Caco-2 (cell line): ENCODE measurements around the gene SMYD5. TPM values are rescaled to one million over a fixed set of nuclear protein-coding genes. Genes with fewer than 3 reads are reported as not detected.

Experiments
- BruUV-seq: library from RNA; stranded (reverse); fragments of 400-500 nt; replicated peaks from 2 replicates; lab custom pipeline; 2021; lab: Mats Ljungman, UMichigan
- CTCF ChIA-PET: fragments of 300-600 bp; sonication (Branson Sonifier 250); formaldehyde crosslinking; loops from one replicate; lab custom pipeline; 2022; ENCODE audit warnings: antibody characterized with exemption; lab: Charles Lee
- POLR2A ChIA-PET: fragments of 300-600 bp; sonication (Branson Sonifier 250); formaldehyde crosslinking; loops from one replicate; lab custom pipeline; 2022; ENCODE audit warnings: antibody characterized with exemption; lab: Charles Lee
- DNase-seq, 2 experiments: peaks; one replicate each; pipeline versions ENCODE4 v3.0.0 to v3.0.0-alpha.2; 2020 to 2022
- H3K27me3 ChIP-seq: replicated peaks from 2 replicates; pipeline ENCODE4 v1.6.0; 2011; ENCODE audit warnings: low read length; ENCODE audit not compliant: control insufficient read depth, insufficient read depth
- H3K36me3 ChIP-seq: 2 replicates; pipeline ENCODE4 v1.5.1; 2011; ENCODE audit warnings: low read length; ENCODE audit not compliant: control insufficient read depth, insufficient read depth
- H3K4me1 ChIP-seq: fragments of 250-450 bp; sonication (Bioruptor Pico); 2 replicates; pipeline ENCODE4 v1.5.1; 2020; ENCODE audit warnings: mild to moderate bottlenecking
- H3K4me3 ChIP-seq: 2 replicates; pipeline ENCODE4 v1.5.1; 2011; ENCODE audit warnings: low read depth, mild to moderate bottlenecking, control low read depth, low read length
- H3K9me3 ChIP-seq: fragments of 250-450 bp; sonication (Bioruptor Pico); 2 replicates; pipeline ENCODE4 v1.5.1; 2020; ENCODE audit warnings: mild to moderate bottlenecking, moderate library complexity
- H3K27ac Mint-ChIP-seq: one replicate; pipeline ENCODE4 v1.8.0; 2022; ENCODE audit warnings: mixed read lengths; ENCODE audit not compliant: unreplicated experiment
- H3K27me3 Mint-ChIP-seq: one replicate; pipeline ENCODE4 v1.8.0; 2022; ENCODE audit warnings: mixed read lengths; ENCODE audit not compliant: insufficient read depth, unreplicated experiment
- H3K36me3 Mint-ChIP-seq: one replicate; pipeline ENCODE4 v1.8.0; 2022; ENCODE audit warnings: mild to moderate bottlenecking, mixed read lengths; ENCODE audit not compliant: insufficient read depth, unreplicated experiment
- H3K4me1 Mint-ChIP-seq: one replicate; pipeline ENCODE4 v1.8.0; 2022; ENCODE audit warnings: low read depth, mixed read lengths; ENCODE audit not compliant: unreplicated experiment
- H3K4me3 Mint-ChIP-seq: one replicate; pipeline ENCODE4 v1.8.0; 2022; ENCODE audit warnings: mild to moderate bottlenecking, moderate library complexity, mixed read lengths; ENCODE audit not compliant: unreplicated experiment
- H3K9me3 Mint-ChIP-seq: one replicate; pipeline ENCODE4 v1.8.0; 2022; ENCODE audit warnings: mixed read lengths; ENCODE audit not compliant: unreplicated experiment
- intact Hi-C: fragments of 100-400 bp; cut with micrococcal nuclease; formaldehyde crosslinking; loops from one replicate; pipeline ENCODE4 v1.10.0; 2022; ENCODE audit not compliant: unreplicated experiment
- total RNA-seq: library from RNA; stranded (reverse); gene quantifications from 2 replicates; pipeline ENCODE4 v1.2.3, GENCODE V29; 2022
- TF ChIP-seq, protein P1 (sequence below), 2 experiments: fragments of 200-600 bp in 1 of 2; IDR thresholded peaks; 1 replicate in 1 of 2; 2 replicates in 1 of 2; pipeline versions ENCODE4 v1.5.1 to v1.8.0; 2011 to 2022; ENCODE audit warnings: antibody characterized with exemption in 1 of 2, control low read depth in 1 of 2, inconsistent platforms in 1 of 2, low read depth in 1 of 2, low read length in 1 of 2, mild to moderate bottlenecking in 1 of 2, moderate library complexity in 1 of 2; ENCODE audit not compliant: insufficient read depth in 1 of 2, severe bottlenecking in 1 of 2, unreplicated experiment in 1 of 2

Gene SMYD5
- total RNA-seq, 1 experiment from 2014 or later, result 65.8 TPM

- Mint-ChIP-seq H3K27ac (peak overlapping the region; percentile 14), H3K36me3 (peaks cover 18% of the 10 kb centered on the region), H3K4me3 (peak overlapping the region; percentile 72), H3K4me1 (peaks cover 21% of the 10 kb centered on the region), H3K9me3 (no peaks in the 10 kb centered on the region), H3K27me3 (no peaks in the 10 kb centered on the region)
- CTCF ChIA-PET, result interaction anchor here (0.6 to 1.7 kb wide), 15 partner anchors 9 to 210 kb away, joined by 3 to 16 read pairs (median 5); partner anchors contain the start of genes CCT7 and PRADC1
- peak overlapping the region; percentile 93 for H3K4me3 ChIP-seq
- TF ChIP-seq, protein P1, sequence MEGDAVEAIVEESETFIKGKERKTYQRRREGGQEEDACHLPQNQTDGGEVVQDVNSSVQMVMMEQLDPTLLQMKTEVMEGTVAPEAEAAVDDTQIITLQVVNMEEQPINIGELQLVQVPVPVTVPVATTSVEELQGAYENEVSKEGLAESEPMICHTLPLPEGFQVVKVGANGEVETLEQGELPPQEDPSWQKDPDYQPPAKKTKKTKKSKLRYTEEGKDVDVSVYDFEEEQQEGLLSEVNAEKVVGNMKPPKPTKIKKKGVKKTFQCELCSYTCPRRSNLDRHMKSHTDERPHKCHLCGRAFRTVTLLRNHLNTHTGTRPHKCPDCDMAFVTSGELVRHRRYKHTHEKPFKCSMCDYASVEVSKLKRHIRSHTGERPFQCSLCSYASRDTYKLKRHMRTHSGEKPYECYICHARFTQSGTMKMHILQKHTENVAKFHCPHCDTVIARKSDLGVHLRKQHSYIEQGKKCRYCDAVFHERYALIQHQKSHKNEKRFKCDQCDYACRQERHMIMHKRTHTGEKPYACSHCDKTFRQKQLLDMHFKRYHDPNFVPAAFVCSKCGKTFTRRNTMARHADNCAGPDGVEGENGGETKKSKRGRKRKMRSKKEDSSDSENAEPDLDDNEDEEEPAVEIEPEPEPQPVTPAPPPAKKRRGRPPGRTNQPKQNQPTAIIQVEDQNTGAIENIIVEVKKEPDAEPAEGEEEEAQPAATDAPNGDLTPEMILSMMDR (IDR thresholded peaks at IDR 0.05; ENCODE audit: insufficient read depth in 1 of 2, low read depth in 1 of 2, low read length in 1 of 2, severe bottlenecking in 1 of 2, unreplicated experiment in 1 of 2), result peak; percentile 12 to 36
- no peaks in the 10 kb centered on the region for H3K9me3 ChIP-seq
- no TSS peak for BruUV-seq
- DNase-seq, result peak; percentile 90
- no peaks in the 10 kb centered on the region for H3K27me3 ChIP-seq
- POLR2A ChIA-PET, result interaction anchor here (0.6 to 1.4 kb wide), 3 partner anchors 15 to 91 kb away, joined by 3 to 15 read pairs (median 3); partner anchors contain the start of genes CCT7, FBXO41 and PRADC1
- H3K4me1 ChIP-seq, result peaks cover 12% of the 10 kb centered on the region; the same call in 1 of the 2 replicates
- no peaks in the 10 kb centered on the region for H3K36me3 ChIP-seq
- intact Hi-C loops, result loop anchor here (1.0 to 5.0 kb wide), 3 partner anchors 15 to 382 kb away; partner anchors contain the start of genes FBXO41 and SPR
Observed at GRCh38 chr2:73268830-73269685, 55.0 kb downstream of the SMYD5 start.

GRCh38 chr2:73269686-73270465, 55.8 kb downstream of the SMYD5 start:
- no peaks in the 10 kb centered on the region for H3K9me3 ChIP-seq
- H3K36me3 ChIP-seq, result no peaks in the 10 kb centered on the region
- H3K4me3 ChIP-seq, result peak overlapping the region; percentile 93
- peaks cover 18% of the 10 kb centered on the region for H3K36me3 Mint-ChIP-seq
- H3K27ac Mint-ChIP-seq, result no peak overlapping the region
- TF ChIP-seq, protein P1 (IDR thresholded peaks at IDR 0.05; ENCODE audit: insufficient read depth in 1 of 2, low read depth in 1 of 2, low read length in 1 of 2, severe bottlenecking in 1 of 2, unreplicated experiment in 1 of 2), result no peak
- no peaks in the 10 kb centered on the region for H3K27me3 ChIP-seq
- ChIA-PET POLR2A (no interaction called here), CTCF (interaction anchor here (1.7 kb wide), 1 partner anchor 90 kb away, joined by 4 read pairs; no protein-coding TSS in a partner anchor)
- H3K4me3 Mint-ChIP-seq, result peak overlapping the region; percentile 72
- intact Hi-C loops, result loop anchor here (1.0 to 5.0 kb wide), 3 partner anchors 14 to 383 kb away; partner anchors contain the start of genes FBXO41 and SPR
- BruUV-seq, result TSS peak; percentile 55
- H3K9me3 Mint-ChIP-seq, result no peaks in the 10 kb centered on the region
- peaks cover 21% of the 10 kb centered on the region for H3K4me1 Mint-ChIP-seq
- H3K4me1 ChIP-seq, result peaks cover 12% of the 10 kb centered on the region; the same call in 1 of the 2 replicates
- H3K27me3 Mint-ChIP-seq, result no peaks in the 10 kb centered on the region
- no peak for DNase-seq

DNA sequence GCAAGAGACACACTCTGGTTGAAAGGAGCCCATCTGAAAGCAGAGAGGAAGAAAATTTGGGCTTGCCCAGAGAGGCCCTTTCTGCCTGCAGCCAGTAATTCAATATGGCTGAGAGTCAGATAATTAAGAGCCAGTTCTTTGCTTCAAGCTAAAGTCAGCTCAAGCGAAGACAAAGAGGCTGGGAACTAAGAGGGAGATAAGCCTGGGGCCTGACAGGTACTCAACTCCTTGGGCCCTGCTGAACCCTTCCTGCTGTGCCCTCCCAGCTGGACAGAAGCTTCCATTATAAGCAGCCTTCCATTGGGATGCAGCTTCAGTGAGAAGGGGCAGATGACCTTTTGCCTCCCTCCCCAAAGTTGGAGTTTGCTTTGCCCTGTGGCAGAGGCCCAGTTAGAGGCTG, 58.2 kb downstream of the SMYD5 start:
- Mint-ChIP-seq H3K27ac (no peak overlapping the region), H3K9me3 (no peaks in the 10 kb centered on the region), H3K27me3 (no peaks in the 10 kb centered on the region), H3K4me1 (peaks cover 14% of the 10 kb centered on the region), H3K36me3 (peaks cover 18% of the 10 kb centered on the region), H3K4me3 (no peak overlapping the region)
- intact Hi-C loops, result no loop called here
- ChIA-PET POLR2A (no interaction called here), CTCF (no interaction called here)
- TF ChIP-seq, protein P1 (IDR thresholded peaks at IDR 0.05; ENCODE audit: insufficient read depth in 1 of 2, low read depth in 1 of 2, low read length in 1 of 2, severe bottlenecking in 1 of 2, unreplicated experiment in 1 of 2), result no peak
- peaks cover 12% of the 10 kb centered on the region; the same call in 1 of the 2 replicates for H3K4me1 ChIP-seq
- H3K9me3 ChIP-seq, result no peaks in the 10 kb centered on the region
- no peak overlapping the region for H3K4me3 ChIP-seq
- BruUV-seq, result no TSS peak
- no peak for DNase-seq
- no peaks in the 10 kb centered on the region for H3K36me3 ChIP-seq
- no peaks in the 10 kb centered on the region for H3K27me3 ChIP-seq
